BE2C (cell line): ENCODE data around the gene KCNH2.

Experiments used
- DNase-seq: peaks from one replicate; pipeline ENCODE4 v3.0.0-alpha.2; 2020
- H3K27me3 ChIP-seq: fragments of 250-450 bp; sonication (Bioruptor Pico); 2 replicates; pipeline ENCODE4 v1.5.1; 2020; ENCODE audit warnings: mild to moderate bottlenecking
- H3K36me3 ChIP-seq: fragments of 250-450 bp; sonication (Bioruptor Pico); 2 replicates; pipeline ENCODE4 v1.5.1; 2020; ENCODE audit warnings: mild to moderate bottlenecking
- H3K4me1 ChIP-seq: fragments of 250-450 bp; sonication (Bioruptor Pico); 2 replicates; pipeline ENCODE4 v1.5.1; 2020
- H3K4me3 ChIP-seq: 2 replicates; pipeline ENCODE4 v1.5.1; 2011; ENCODE audit warnings: low read depth, low read length
- H3K9me3 ChIP-seq: fragments of 250-450 bp; sonication (Bioruptor Pico); 2 replicates; pipeline ENCODE4 v1.5.1; 2020
- CTCF ChIP-seq: IDR thresholded peaks from 2 replicates; pipeline ENCODE4 v1.5.1; 2012; ENCODE audit warnings: mild to moderate bottlenecking, low read depth, low read length

The KCNH2 gene

GRCh38 chr7:151016505-151016904 is 38.4 kb upstream of the KCNH2 start:
- Histone ChIP-seq H3K9me3 (no peaks in the 10 kb centered on the region), H3K27me3 (no peaks in the 10 kb centered on the region), H3K4me3 (no peak overlapping the region), H3K4me1 (peaks cover 13% of the 10 kb centered on the region; the same call in 1 of the 2 replicates), H3K36me3 (no peaks in the 10 kb centered on the region)
- TF ChIP-seq CTCF: no peak
- DNase-seq: no peak

GRCh38 chr7:151015967-151016366 is 37.8 kb upstream of the KCNH2 start:
- Histone ChIP-seq H3K36me3 (no peaks in the 10 kb centered on the region), H3K9me3 (no peaks in the 10 kb centered on the region), H3K27me3 (no peaks in the 10 kb centered on the region), H3K4me3 (no peak overlapping the region), H3K4me1 (peaks cover 13% of the 10 kb centered on the region; the same call in 1 of the 2 replicates)
- no peak for TF ChIP-seq CTCF
- no peak for DNase-seq

GRCh38 chr7:151014950-151015349 is 36.8 kb upstream of the KCNH2 start:
- peaks cover 17% of the 10 kb centered on the region for H3K4me1 ChIP-seq
- H3K27me3 ChIP-seq: no peaks in the 10 kb centered on the region
- no peak for DNase-seq
- H3K9me3 ChIP-seq: no peaks in the 10 kb centered on the region
- H3K4me3 ChIP-seq: no peak overlapping the region
- no peak for TF ChIP-seq CTCF
- no peaks in the 10 kb centered on the region for H3K36me3 ChIP-seq

GRCh38 chr7:151013733-151014497 is 35.8 kb upstream of the KCNH2 start:
- no peaks in the 10 kb centered on the region for H3K9me3 ChIP-seq
- peak; percentile 96 for DNase-seq
- H3K27me3 ChIP-seq: no peaks in the 10 kb centered on the region
- peaks cover 17% of the 10 kb centered on the region for H3K4me1 ChIP-seq
- no peak for TF ChIP-seq CTCF
- peak overlapping the region; percentile 62 for H3K4me3 ChIP-seq
- H3K36me3 ChIP-seq: no peaks in the 10 kb centered on the region

GRCh38 chr7:151013356-151013732 is 35.2 kb upstream of the KCNH2 start:
- TF ChIP-seq CTCF: no peak
- Histone ChIP-seq H3K9me3 (no peaks in the 10 kb centered on the region), H3K36me3 (no peaks in the 10 kb centered on the region), H3K4me3 (peak overlapping the region; percentile 62), H3K27me3 (no peaks in the 10 kb centered on the region), H3K4me1 (peaks cover 16% of the 10 kb centered on the region)
- no peak for DNase-seq

GRCh38 chr7:151012911-151013347 is 34.8 kb upstream of the KCNH2 start:
- H3K36me3 ChIP-seq: no peaks in the 10 kb centered on the region
- H3K27me3 ChIP-seq: no peaks in the 10 kb centered on the region
- peak overlapping the region; percentile 62 for H3K4me3 ChIP-seq
- H3K9me3 ChIP-seq: no peaks in the 10 kb centered on the region
- TF ChIP-seq CTCF: peak; percentile 83
- DNase-seq: peak; percentile 79
- H3K4me1 ChIP-seq: peaks cover 13% of the 10 kb centered on the region
